Keratinocyte (primary cell): Measurements from ENCODE around the gene GSTM1. TPM values are rescaled to one million over a fixed set of nuclear protein-coding genes. Genes with fewer than 3 reads are reported as not detected.

Source experiments
- DNase-seq: peaks from one replicate; pipeline ENCODE4 v3.0.0-alpha.2; 2011; ENCODE audit warnings: low read depth, missing footprints, low spot score
- FAIRE-seq: peaks from 2 replicates; lab custom pipeline; 2011; peaks lifted over from hg19 to GRCh38; lab: Jason Lieb, UNC
- H2AFZ ChIP-seq: 2 replicates; pipeline ENCODE4 v1.6.0; 2012; ENCODE audit warnings: low read length, control low read depth, inconsistent platforms; ENCODE audit not compliant: control insufficient read depth
- H3K27ac ChIP-seq: 2 replicates; pipeline ENCODE4 v1.5.1; 2011; ENCODE audit warnings: low read length; ENCODE audit not compliant: control insufficient read depth, insufficient read depth
- H3K27me3 ChIP-seq: 3 replicates; pipeline ENCODE4 v1.6.0; 2011; ENCODE audit warnings: low read length; ENCODE audit not compliant: control insufficient read depth, insufficient read depth; ENCODE audit errors: extremely low read depth
- H3K36me3 ChIP-seq, 2 experiments: 2 replicates in 1 of 2; 3 replicates in 1 of 2; pipeline ENCODE4 v1.5.1; 2011; ENCODE audit warnings: low read length in 2 of 2, mild to moderate bottlenecking in 1 of 2; ENCODE audit not compliant: control insufficient read depth in 2 of 2, insufficient read depth in 2 of 2; ENCODE audit errors: extremely low read depth in 1 of 2
- H3K4me1 ChIP-seq: 3 replicates; pipeline ENCODE4 v1.5.1; 2011; ENCODE audit warnings: low read length; ENCODE audit not compliant: control insufficient read depth, insufficient read depth; ENCODE audit errors: extremely low read depth
- H3K4me2 ChIP-seq: 3 replicates; pipeline ENCODE4 v1.6.0; 2011; ENCODE audit warnings: low read depth, low read length; ENCODE audit not compliant: control insufficient read depth, insufficient read depth; ENCODE audit errors: extremely low read depth
- H3K4me3 ChIP-seq, 3 experiments: fragments of 200-600 bp in 1 of 3; sonication (generic) in 1 of 3; 2 replicates in 2 of 3; 3 replicates in 1 of 3; pipeline ENCODE4 v1.5.1; 2011 to 2016; ENCODE audit warnings: low read length in 3 of 3, mild to moderate bottlenecking in 3 of 3, control low read depth in 2 of 3, inconsistent platforms in 1 of 3, low read depth in 1 of 3, mixed read lengths in 1 of 3, mixed run types in 1 of 3, moderate library complexity in 1 of 3; ENCODE audit not compliant: control insufficient read depth in 2 of 3, insufficient read depth in 2 of 3; ENCODE audit errors: extremely low read depth in 1 of 3
- H3K79me2 ChIP-seq: 2 replicates; pipeline ENCODE4 v1.6.0; 2012; ENCODE audit warnings: low read length; ENCODE audit not compliant: control insufficient read depth, insufficient read depth
- H3K9ac ChIP-seq: 3 replicates; pipeline ENCODE4 v1.6.0; 2011; ENCODE audit warnings: low read length; ENCODE audit not compliant: control insufficient read depth, insufficient read depth; ENCODE audit errors: extremely low read depth
- H3K9me1 ChIP-seq: 3 replicates; pipeline ENCODE4 v1.6.0; 2011; ENCODE audit warnings: low read length; ENCODE audit not compliant: control insufficient read depth, insufficient read depth; ENCODE audit errors: extremely low read depth
- H3K9me3 ChIP-seq: 2 replicates; pipeline ENCODE4 v1.5.1; 2012; ENCODE audit warnings: low read depth, low read length; ENCODE audit not compliant: control insufficient read depth
- H4K20me1 ChIP-seq: 3 replicates; pipeline ENCODE4 v1.6.0; 2011; ENCODE audit warnings: low read length; ENCODE audit not compliant: control insufficient read depth, insufficient read depth; ENCODE audit errors: extremely low read depth
- EZH2 ChIP-seq: IDR thresholded peaks from one replicate; pipeline ENCODE4 v1.6.1; 2012; ENCODE audit warnings: inconsistent platforms, mild to moderate bottlenecking, low read length, moderate library complexity
- dilution Hi-C: fragments of 300-500 bp; cut with MboI; formaldehyde crosslinking; loops from one replicate; pipeline ENCODE4 v1.7.0; 2020; ENCODE audit warnings: low sequenced_read_pairs; ENCODE audit not compliant: extremely low pct_ligation_motif_present
- polyA plus RNA-seq, 5 experiments: library from polyadenylated mRNA; depleted of rRNA in 3 of 5; stranded (reverse) in 3 of 5; stranded (forward) in 1 of 5; unstranded in 1 of 5; fragments of >200 nt; gene quantifications; 1 replicate in 1 of 5; 2 replicates in 3 of 5; 3 replicates in 1 of 5; pipeline versions ENCODE4 v1.2.1 to v1.2.3, GENCODE V29; 2011 to 2012; ENCODE audit warnings: missing spikeins in 2 of 5, low read depth in 1 of 5, low replicate concordance in 1 of 5
- TF ChIP-seq, protein P1 (sequence below), 3 experiments: IDR thresholded peaks in 1 of 3; conservative IDR thresholded peaks in 1 of 3; optimal IDR thresholded peaks in 1 of 3; 2 replicates in 2 of 3; 3 replicates in 1 of 3; pipeline versions ENCODE3 to v1.5.1; 2011; ENCODE audit warnings: low read length in 3 of 3, mild to moderate bottlenecking in 3 of 3, moderate library complexity in 2 of 3, control low read depth in 1 of 3, inconsistent platforms in 1 of 3; ENCODE audit not compliant: insufficient read depth in 2 of 3; ENCODE audit errors: extremely low read depth in 1 of 3

The GSTM1 gene
- polyA plus RNA-seq, 1 donor (not counting 4 experiments of a cell fraction or from before 2014, with no cell fraction given): 13.5 TPM

- H3K79me2 ChIP-seq: no peaks in the 10 kb centered on the region
- TF ChIP-seq EZH2: no peak
- FAIRE-seq (no peak), DNase-seq (no peak)
- no peaks in the 10 kb centered on the region for H3K4me1 ChIP-seq
- H3K9me1 ChIP-seq: no peaks in the 10 kb centered on the region
- H3K4me2 ChIP-seq: no peak overlapping the region
- H3K9me3 ChIP-seq: no peaks in the 10 kb centered on the region
- H3K27ac ChIP-seq: no peak overlapping the region
- dilution Hi-C loops: no loop called here
- H3K4me3 ChIP-seq: no peak overlapping the region
- H3K27me3 ChIP-seq: no peaks in the 10 kb centered on the region
- H2AFZ ChIP-seq: no peak overlapping the region
- H3K9ac ChIP-seq: no peak overlapping the region
- no peaks in the 10 kb centered on the region for H4K20me1 ChIP-seq
- H3K36me3 ChIP-seq: no peaks in the 10 kb centered on the region
These were observed 26.2 kb upstream of the GSTM1 start for GRCh38 chr1:109661391-109661790.

DNA sequence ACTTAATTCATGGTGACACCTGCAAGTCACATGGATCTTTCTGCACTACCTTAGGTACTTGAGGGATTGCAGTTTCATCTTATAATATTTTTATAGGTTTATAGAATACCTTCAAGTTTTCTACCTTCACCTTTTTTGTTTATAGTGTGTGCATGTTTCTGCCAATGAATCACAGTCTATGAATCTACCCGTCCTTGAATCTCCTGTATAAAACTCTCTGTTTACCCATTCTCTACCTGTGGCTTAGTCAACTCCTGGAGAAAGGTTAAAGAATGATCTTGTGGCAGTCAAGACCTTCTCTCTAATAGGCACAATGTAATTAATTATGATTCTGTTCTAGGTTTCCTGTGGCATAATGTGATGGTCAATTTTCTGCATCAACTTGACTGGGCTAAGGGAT, 22.9 kb upstream of the GSTM1 start:
- Histone ChIP-seq H3K4me2 (no peak overlapping the region), H2AFZ (no peak overlapping the region), H3K9me3 (no peaks in the 10 kb centered on the region), H3K27me3 (no peaks in the 10 kb centered on the region), H3K36me3 (no peaks in the 10 kb centered on the region), H4K20me1 (no peaks in the 10 kb centered on the region), H3K27ac (no peak overlapping the region), H3K9me1 (no peaks in the 10 kb centered on the region), H3K4me1 (no peaks in the 10 kb centered on the region), H3K9ac (no peak overlapping the region), H3K79me2 (no peaks in the 10 kb centered on the region), H3K4me3 (no peak overlapping the region)
- FAIRE-seq (no peak), DNase-seq (no peak)
- no peak for TF ChIP-seq EZH2
- TF ChIP-seq, protein P1, sequence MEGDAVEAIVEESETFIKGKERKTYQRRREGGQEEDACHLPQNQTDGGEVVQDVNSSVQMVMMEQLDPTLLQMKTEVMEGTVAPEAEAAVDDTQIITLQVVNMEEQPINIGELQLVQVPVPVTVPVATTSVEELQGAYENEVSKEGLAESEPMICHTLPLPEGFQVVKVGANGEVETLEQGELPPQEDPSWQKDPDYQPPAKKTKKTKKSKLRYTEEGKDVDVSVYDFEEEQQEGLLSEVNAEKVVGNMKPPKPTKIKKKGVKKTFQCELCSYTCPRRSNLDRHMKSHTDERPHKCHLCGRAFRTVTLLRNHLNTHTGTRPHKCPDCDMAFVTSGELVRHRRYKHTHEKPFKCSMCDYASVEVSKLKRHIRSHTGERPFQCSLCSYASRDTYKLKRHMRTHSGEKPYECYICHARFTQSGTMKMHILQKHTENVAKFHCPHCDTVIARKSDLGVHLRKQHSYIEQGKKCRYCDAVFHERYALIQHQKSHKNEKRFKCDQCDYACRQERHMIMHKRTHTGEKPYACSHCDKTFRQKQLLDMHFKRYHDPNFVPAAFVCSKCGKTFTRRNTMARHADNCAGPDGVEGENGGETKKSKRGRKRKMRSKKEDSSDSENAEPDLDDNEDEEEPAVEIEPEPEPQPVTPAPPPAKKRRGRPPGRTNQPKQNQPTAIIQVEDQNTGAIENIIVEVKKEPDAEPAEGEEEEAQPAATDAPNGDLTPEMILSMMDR (optimal IDR thresholded peaks at IDR 0.05 in 1 of 3, IDR thresholded peaks at IDR 0.05 in 1 of 3, conservative IDR thresholded peaks at IDR 0.05 in 1 of 3; ENCODE audit: extremely low read depth in 1 of 3, insufficient read depth in 2 of 3, low read length in 3 of 3): no peak
- dilution Hi-C loops: no loop called here
